H9 (cell line): ENCODE data around the gene SLIT1. TPM values are rescaled to one million over a fixed set of nuclear protein-coding genes. Genes with fewer than 3 reads are reported as not detected.

ENCODE experiments used
- DNase-seq: peaks from one replicate; pipeline ENCODE4 v3.0.0-alpha.2; 2017
- H2AFZ ChIP-seq: one replicate; pipeline ENCODE4 v1.6.1; 2013; ENCODE audit warnings: mild to moderate bottlenecking, low read length, control low read depth, moderate library complexity
- H2AK5ac ChIP-seq: 2 replicates; pipeline ENCODE4 v1.6.1; 2013; ENCODE audit warnings: low read length, control low read depth, mixed read lengths; ENCODE audit not compliant: insufficient read length
- H2BK120ac ChIP-seq: one replicate; pipeline ENCODE4 v1.6.1; 2013; ENCODE audit warnings: low read depth, mild to moderate bottlenecking, low read length, control low read depth, inconsistent platforms; ENCODE audit not compliant: poor library complexity, severe bottlenecking
- H2BK12ac ChIP-seq: 2 replicates; pipeline ENCODE4 v1.6.1; 2013; ENCODE audit warnings: low read length, control low read depth, mixed read lengths, low read depth; ENCODE audit not compliant: insufficient read length
- H2BK15ac ChIP-seq: 2 replicates; pipeline ENCODE4 v1.6.1; 2013; ENCODE audit warnings: low read depth, low read length, control low read depth
- H2BK20ac ChIP-seq: one replicate; pipeline ENCODE4 v1.6.1; 2013; ENCODE audit warnings: low read depth, mild to moderate bottlenecking, low read length, control low read depth, inconsistent platforms; ENCODE audit not compliant: poor library complexity, severe bottlenecking
- H2BK5ac ChIP-seq: 2 replicates; pipeline ENCODE4 v1.6.1; 2013; ENCODE audit warnings: low read length, control low read depth, mixed read lengths; ENCODE audit not compliant: insufficient read length
- H3K14ac ChIP-seq: 2 replicates; pipeline ENCODE4 v1.6.1; 2013; ENCODE audit warnings: low read length, control low read depth; ENCODE audit not compliant: insufficient read depth
- H3K18ac ChIP-seq: 2 replicates; pipeline ENCODE4 v1.6.1; 2013; ENCODE audit warnings: low read depth, mild to moderate bottlenecking, mixed read lengths, low read length, control low read depth; ENCODE audit not compliant: insufficient read length
- H3K23ac ChIP-seq: 2 replicates; pipeline ENCODE4 v1.6.1; 2013; ENCODE audit warnings: low read length, control low read depth, mixed read lengths, low read depth; ENCODE audit not compliant: insufficient read length
- H3K23me2 ChIP-seq: 2 replicates; pipeline ENCODE4 v1.6.1; 2013; ENCODE audit warnings: low read depth, mild to moderate bottlenecking, mixed read lengths, low read length, control low read depth; ENCODE audit not compliant: insufficient read length, poor library complexity, severe bottlenecking
- H3K27ac ChIP-seq: 2 replicates; pipeline ENCODE4 v1.5.1; 2013; ENCODE audit warnings: low read length, control low read depth, mixed read lengths, low read depth; ENCODE audit not compliant: insufficient read length
- H3K27me3 ChIP-seq: 2 replicates; pipeline ENCODE4 v1.6.1; 2013; ENCODE audit warnings: low read length, control low read depth, inconsistent platforms; ENCODE audit not compliant: insufficient read depth
- H3K4ac ChIP-seq: 2 replicates; pipeline ENCODE4 v1.6.1; 2013; ENCODE audit warnings: low read depth, mild to moderate bottlenecking, control low read depth, inconsistent platforms, low read length, moderate library complexity
- H3K4me1 ChIP-seq: 2 replicates; pipeline ENCODE4 v1.6.1; 2013; ENCODE audit warnings: low read length, control low read depth, inconsistent platforms; ENCODE audit not compliant: insufficient read depth
- H3K4me2 ChIP-seq: 2 replicates; pipeline ENCODE4 v1.6.1; 2013; ENCODE audit warnings: low read length, control low read depth, mixed read lengths; ENCODE audit not compliant: insufficient read length, insufficient read depth
- H3K56ac ChIP-seq: 2 replicates; pipeline ENCODE4 v1.6.1; 2013; ENCODE audit warnings: low read depth, mild to moderate bottlenecking, mixed read lengths, low read length, control low read depth; ENCODE audit not compliant: insufficient read length
- H3K79me1 ChIP-seq: 2 replicates; pipeline ENCODE4 v1.6.1; 2013; ENCODE audit warnings: low read depth, mild to moderate bottlenecking, moderate library complexity, low read length, control low read depth, inconsistent platforms; ENCODE audit not compliant: insufficient read depth, poor library complexity, severe bottlenecking
- H3K79me2 ChIP-seq: 2 replicates; pipeline ENCODE4 v1.6.1; 2013; ENCODE audit warnings: low read length, control low read depth, inconsistent platforms; ENCODE audit not compliant: insufficient read depth
- H3K9ac ChIP-seq: 2 replicates; pipeline ENCODE4 v1.6.1; 2013; ENCODE audit warnings: low read length, control low read depth, mixed read lengths; ENCODE audit not compliant: insufficient read length; ENCODE audit errors: extremely low read depth
- H3K9me3 ChIP-seq: one replicate; pipeline ENCODE4 v1.6.1; 2013; ENCODE audit warnings: low read depth, low read length, inconsistent platforms; ENCODE audit not compliant: control insufficient read depth
- H3T11ph ChIP-seq: one replicate; pipeline ENCODE4 v1.6.1; 2013; ENCODE audit warnings: mild to moderate bottlenecking, low read length, control low read depth, inconsistent platforms
- H4K20me1 ChIP-seq: one replicate; pipeline ENCODE4 v1.6.1; 2013; ENCODE audit not compliant: control insufficient read depth, insufficient read length, insufficient read depth
- H4K5ac ChIP-seq: 2 replicates; pipeline ENCODE4 v1.6.1; 2013; ENCODE audit warnings: low read depth, mild to moderate bottlenecking, mixed read lengths, low read length, control low read depth; ENCODE audit not compliant: insufficient read length
- H4K8ac ChIP-seq: replicated peaks from 2 replicates; pipeline ENCODE4 v1.6.1; 2013; ENCODE audit warnings: low read length, control low read depth, mixed read lengths, low read depth; ENCODE audit not compliant: insufficient read length
- H4K91ac ChIP-seq: 2 replicates; pipeline ENCODE4 v1.6.1; 2013; ENCODE audit warnings: low read depth, mild to moderate bottlenecking, moderate library complexity, mixed read lengths, low read length, control low read depth; ENCODE audit not compliant: insufficient read length
- H3K27ac Mint-ChIP-seq, 3 experiments: 2 replicates in 2 of 3; 3 replicates in 1 of 3; pipeline ENCODE4 v1.8.0; 2020 to 2021; ENCODE audit warnings: mixed read lengths in 3 of 3, mild to moderate bottlenecking in 1 of 3, moderate library complexity in 1 of 3
- H3K27me3 Mint-ChIP-seq: 2 replicates; pipeline ENCODE4 v1.8.0; 2021; ENCODE audit warnings: low read depth, mild to moderate bottlenecking, moderate library complexity, mixed read lengths
- H3K36me3 Mint-ChIP-seq, 3 experiments: 2 replicates in 2 of 3; 3 replicates in 1 of 3; pipeline ENCODE4 v1.8.0; 2020 to 2021; ENCODE audit warnings: low read depth in 3 of 3, mixed read lengths in 3 of 3; ENCODE audit not compliant: insufficient read depth in 1 of 3
- H3K4me1 Mint-ChIP-seq, 2 experiments: 2 replicates each; pipeline ENCODE4 v1.8.0; 2020; ENCODE audit warnings: mixed read lengths in 2 of 2
- H3K4me3 Mint-ChIP-seq, 2 experiments: 2 replicates in 1 of 2; 3 replicates in 1 of 2; pipeline ENCODE4 v1.8.0; 2020 to 2021; ENCODE audit warnings: mild to moderate bottlenecking in 2 of 2, mixed read lengths in 2 of 2, moderate library complexity in 1 of 2
- H3K9me3 Mint-ChIP-seq, 2 experiments: 2 replicates in 1 of 2; 3 replicates in 1 of 2; pipeline ENCODE4 v1.8.0; 2020; ENCODE audit warnings: mild to moderate bottlenecking in 2 of 2, mixed read lengths in 2 of 2, moderate library complexity in 1 of 2
- CTCF ChIP-seq: fragments of 200-600 bp; sonication (generic); conservative IDR thresholded peaks from 3 replicates; pipeline ENCODE4 v1.8.0; 2021; ENCODE audit warnings: antibody characterized with exemption, mild to moderate bottlenecking
- WGBS: extraction: QIAGEN DNeasy Blood & Tissue Kit; methylation state at CpG from one replicate; pipeline ENCODE4 v1.1.7; 2013; ENCODE audit warnings: missing lambda C conversion rate, low lambda C conversion rate, mixed read lengths; ENCODE audit not compliant: insufficient read length; ENCODE audit errors: extremely low coverage; 5-methylcytosine and 5-hydroxymethylcytosine counted together
- total RNA-seq: library from RNA; stranded (reverse); gene quantifications from 2 replicates; pipeline ENCODE4 v1.2.1, GENCODE V29; 2021

Gene SLIT1
- total RNA-seq, 1 experiment from 2014 or later, result 0.57 TPM

GRCh38 chr10:97050956-97051496 lies 134.7 kb downstream of the SLIT1 start:
- Histone ChIP-seq H4K20me1 (no peaks in the 10 kb centered on the region), H2BK15ac (no peak overlapping the region), H2AK5ac (no peak overlapping the region), H3T11ph (no peak overlapping the region), H4K5ac (no peak overlapping the region), H3K79me2 (no peaks in the 10 kb centered on the region), H3K14ac (no peak overlapping the region), H3K4me1 (no peaks in the 10 kb centered on the region), H2BK5ac (no peak overlapping the region), H2BK20ac (no peak overlapping the region), H4K91ac (no peak overlapping the region), H3K9ac (no peak overlapping the region), H3K18ac (no peak overlapping the region), H2BK12ac (no peak overlapping the region), H2BK120ac (no peak overlapping the region), H3K56ac (no peak overlapping the region), H3K79me1 (no peaks in the 10 kb centered on the region), H2AFZ (no peak overlapping the region), H3K27me3 (no peaks in the 10 kb centered on the region), H4K8ac (no peak overlapping the region), H3K27ac (no peak overlapping the region), H3K4ac (no peak overlapping the region), H3K23me2 (no peaks in the 10 kb centered on the region), H3K23ac (no peak overlapping the region), H3K4me2 (no peak overlapping the region), H3K9me3 (no peaks in the 10 kb centered on the region)
- DNase-seq, result no peak
- H3K9me3 Mint-ChIP-seq, result peaks cover 0 to 3% of the 10 kb centered on the region in 2 experiments; a peak in 1 of 5 replicates
- no peaks in the 10 kb centered on the region; a peak in 1 of 7 replicates for H3K36me3 Mint-ChIP-seq
- TF ChIP-seq CTCF, result no peak
- no peak overlapping the region for H3K27ac Mint-ChIP-seq
- no CpG with 5 or more reads among the region's 4 CpGs for WGBS
- peaks cover 10 to 18% of the 10 kb centered on the region in 2 experiments for H3K4me1 Mint-ChIP-seq
- no peak overlapping the region for H3K4me3 Mint-ChIP-seq
- no peaks in the 10 kb centered on the region for H3K27me3 Mint-ChIP-seq
